Mammary epithelial cell (primary cell): ENCODE results near the gene KCNH1.

ENCODE experiments used
- CTCF ChIP-seq, 2 donors: IDR thresholded peaks in 1 of 2; conservative IDR thresholded peaks in 1 of 2; 2 replicates each; pipeline ENCODE4 v1.5.1; 2011 to 2012; ENCODE audit warnings: inconsistent platforms in 2 of 2, low read length in 2 of 2, mild to moderate bottlenecking in 2 of 2, control low read depth in 1 of 2, low read depth in 1 of 2; ENCODE audit not compliant: insufficient read depth in 1 of 2; ENCODE audit errors: extremely low read depth in 1 of 2
- EZH2 ChIP-seq: IDR thresholded peaks from 2 replicates; pipeline ENCODE4 v1.6.1; 2012; ENCODE audit warnings: low read length, inconsistent platforms, borderline replicate concordance

DNA sequence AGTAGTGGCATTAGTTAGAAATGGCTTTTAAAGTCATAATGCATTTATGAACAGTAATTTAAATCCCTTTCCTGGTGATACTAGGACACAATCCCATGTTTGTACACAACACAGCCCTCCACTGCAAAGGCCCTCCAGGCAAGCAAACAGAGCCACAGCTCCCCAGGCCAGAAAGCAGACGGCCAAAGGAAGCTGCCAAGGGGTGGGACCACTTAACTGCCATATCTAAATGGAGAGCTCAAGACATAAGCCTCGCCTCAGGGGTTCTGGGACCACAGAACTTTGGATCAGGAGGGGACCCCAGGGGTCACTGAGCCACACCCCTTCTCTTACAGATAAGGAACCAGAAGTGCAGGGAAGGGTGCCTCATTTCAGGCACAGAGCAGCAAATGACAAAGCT lies 189.7 kb downstream of the KCNH1 start:
- TF ChIP-seq CTCF (conservative IDR thresholded peaks at IDR 0.05 in 1 of 2, IDR thresholded peaks at IDR 0.05 in 1 of 2; ENCODE audit: extremely low read depth in 1 of 2, insufficient read depth in 1 of 2, low read depth in 1 of 2, low read length in 2 of 2) = no peak
- TF ChIP-seq EZH2 = no peak
